HL-60 (cell line): Measurements from ENCODE around the gene TMEM132D.
"Not testable (repeated sequence)": the region's sequence is repeated elsewhere in the genome, so short reads cannot be mapped to it uniquely, and the experiment has no call there.

ENCODE experiments used
- DNase-seq, 2 experiments: peaks; one replicate each; pipeline ENCODE4 v3.0.0-alpha.2; 2010 to 2020; ENCODE audit warnings: low read depth in 1 of 2, low spot score in 1 of 2
- H3K27ac ChIP-seq: fragments of 250-450 bp; sonication (Bioruptor Pico); replicated peaks from 2 replicates; pipeline ENCODE4 v1.5.1; 2020; ENCODE audit warnings: mild to moderate bottlenecking, moderate library complexity
- H3K27me3 ChIP-seq: fragments of 250-450 bp; sonication (Bioruptor Pico); 2 replicates; pipeline ENCODE4 v1.5.1; 2021; ENCODE audit warnings: mild to moderate bottlenecking, moderate library complexity; ENCODE audit not compliant: insufficient read depth, poor library complexity, severe bottlenecking
- H3K4me3 ChIP-seq: replicated peaks from 2 replicates; pipeline ENCODE4 v1.5.1; 2011; ENCODE audit warnings: mild to moderate bottlenecking, control low read depth, low read length; ENCODE audit not compliant: insufficient read depth
- GABPA ChIP-seq: IDR thresholded peaks from 2 replicates; pipeline ENCODE4 v1.6.1; 2012; ENCODE audit warnings: low read depth
- POLR2AphosphoS5 ChIP-seq: IDR thresholded peaks from 2 replicates; pipeline ENCODE4 v1.6.1; 2012; ENCODE audit warnings: low read depth
- SPI1 ChIP-seq: IDR thresholded peaks from 2 replicates; pipeline ENCODE4 v1.6.1; 2012; ENCODE audit warnings: low read depth, mild to moderate bottlenecking, borderline replicate concordance
- TF ChIP-seq, protein P1 (sequence below): IDR thresholded peaks from one replicate; pipeline ENCODE4 v1.5.1; 2011; ENCODE audit warnings: low read length, control low read depth, inconsistent platforms; ENCODE audit not compliant: insufficient read depth
- TF ChIP-seq, protein P2 (sequence below): IDR thresholded peaks from 2 replicates; pipeline ENCODE4 v1.6.1; 2012; ENCODE audit warnings: low read depth; ENCODE audit not compliant: insufficient replicate concordance

Gene TMEM132D

DNA sequence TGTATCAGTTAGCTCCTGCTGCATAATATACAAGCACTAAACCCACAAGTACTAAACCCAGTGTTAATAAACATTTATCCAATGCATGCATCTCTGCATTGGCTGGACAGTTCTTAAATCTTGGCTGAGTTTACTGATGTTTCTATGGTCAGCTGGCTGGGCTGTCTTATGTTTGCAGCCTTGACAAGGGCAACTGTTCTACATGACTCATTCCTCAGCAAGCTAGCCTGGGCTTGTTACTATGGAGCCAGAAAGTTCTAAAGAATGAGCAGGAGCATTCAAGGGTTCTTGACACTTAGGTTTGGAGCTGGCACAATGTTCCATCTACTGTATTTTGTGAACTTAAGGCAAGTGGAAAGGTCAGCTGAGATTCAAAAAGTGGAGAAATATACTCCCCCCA, 851.5 kb downstream of the TMEM132D start:
- no peak for TF ChIP-seq POLR2AphosphoS5
- no peak for DNase-seq
- no peak overlapping the region for H3K4me3 ChIP-seq
- H3K27me3 ChIP-seq, result no peaks in the 10 kb centered on the region
- no peak overlapping the region for H3K27ac ChIP-seq

DNA sequence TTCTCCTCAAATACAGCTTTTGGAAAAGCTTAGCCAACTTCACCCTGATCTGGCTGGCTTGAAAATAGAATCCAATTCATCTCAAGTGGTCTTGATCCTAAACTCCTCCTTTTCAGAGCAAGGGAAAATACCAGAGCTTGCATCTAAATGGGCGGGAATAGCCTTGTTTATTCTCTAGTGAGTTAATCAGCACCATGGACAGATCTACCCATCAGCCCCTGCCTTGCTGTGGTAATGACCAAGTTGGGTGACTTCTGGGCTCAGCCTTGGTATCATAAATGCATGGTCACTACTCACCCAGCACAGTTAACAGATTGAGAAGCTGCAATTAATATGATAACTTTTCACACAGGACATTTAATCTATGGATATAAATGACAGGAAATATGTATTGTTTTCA, 853.9 kb downstream of the TMEM132D start:
- TF ChIP-seq SPI1 (no peak), GABPA (no peak), POLR2AphosphoS5 (no peak)
- TF ChIP-seq, protein P1, sequence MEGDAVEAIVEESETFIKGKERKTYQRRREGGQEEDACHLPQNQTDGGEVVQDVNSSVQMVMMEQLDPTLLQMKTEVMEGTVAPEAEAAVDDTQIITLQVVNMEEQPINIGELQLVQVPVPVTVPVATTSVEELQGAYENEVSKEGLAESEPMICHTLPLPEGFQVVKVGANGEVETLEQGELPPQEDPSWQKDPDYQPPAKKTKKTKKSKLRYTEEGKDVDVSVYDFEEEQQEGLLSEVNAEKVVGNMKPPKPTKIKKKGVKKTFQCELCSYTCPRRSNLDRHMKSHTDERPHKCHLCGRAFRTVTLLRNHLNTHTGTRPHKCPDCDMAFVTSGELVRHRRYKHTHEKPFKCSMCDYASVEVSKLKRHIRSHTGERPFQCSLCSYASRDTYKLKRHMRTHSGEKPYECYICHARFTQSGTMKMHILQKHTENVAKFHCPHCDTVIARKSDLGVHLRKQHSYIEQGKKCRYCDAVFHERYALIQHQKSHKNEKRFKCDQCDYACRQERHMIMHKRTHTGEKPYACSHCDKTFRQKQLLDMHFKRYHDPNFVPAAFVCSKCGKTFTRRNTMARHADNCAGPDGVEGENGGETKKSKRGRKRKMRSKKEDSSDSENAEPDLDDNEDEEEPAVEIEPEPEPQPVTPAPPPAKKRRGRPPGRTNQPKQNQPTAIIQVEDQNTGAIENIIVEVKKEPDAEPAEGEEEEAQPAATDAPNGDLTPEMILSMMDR, result no peak
- TF ChIP-seq, protein P2, sequence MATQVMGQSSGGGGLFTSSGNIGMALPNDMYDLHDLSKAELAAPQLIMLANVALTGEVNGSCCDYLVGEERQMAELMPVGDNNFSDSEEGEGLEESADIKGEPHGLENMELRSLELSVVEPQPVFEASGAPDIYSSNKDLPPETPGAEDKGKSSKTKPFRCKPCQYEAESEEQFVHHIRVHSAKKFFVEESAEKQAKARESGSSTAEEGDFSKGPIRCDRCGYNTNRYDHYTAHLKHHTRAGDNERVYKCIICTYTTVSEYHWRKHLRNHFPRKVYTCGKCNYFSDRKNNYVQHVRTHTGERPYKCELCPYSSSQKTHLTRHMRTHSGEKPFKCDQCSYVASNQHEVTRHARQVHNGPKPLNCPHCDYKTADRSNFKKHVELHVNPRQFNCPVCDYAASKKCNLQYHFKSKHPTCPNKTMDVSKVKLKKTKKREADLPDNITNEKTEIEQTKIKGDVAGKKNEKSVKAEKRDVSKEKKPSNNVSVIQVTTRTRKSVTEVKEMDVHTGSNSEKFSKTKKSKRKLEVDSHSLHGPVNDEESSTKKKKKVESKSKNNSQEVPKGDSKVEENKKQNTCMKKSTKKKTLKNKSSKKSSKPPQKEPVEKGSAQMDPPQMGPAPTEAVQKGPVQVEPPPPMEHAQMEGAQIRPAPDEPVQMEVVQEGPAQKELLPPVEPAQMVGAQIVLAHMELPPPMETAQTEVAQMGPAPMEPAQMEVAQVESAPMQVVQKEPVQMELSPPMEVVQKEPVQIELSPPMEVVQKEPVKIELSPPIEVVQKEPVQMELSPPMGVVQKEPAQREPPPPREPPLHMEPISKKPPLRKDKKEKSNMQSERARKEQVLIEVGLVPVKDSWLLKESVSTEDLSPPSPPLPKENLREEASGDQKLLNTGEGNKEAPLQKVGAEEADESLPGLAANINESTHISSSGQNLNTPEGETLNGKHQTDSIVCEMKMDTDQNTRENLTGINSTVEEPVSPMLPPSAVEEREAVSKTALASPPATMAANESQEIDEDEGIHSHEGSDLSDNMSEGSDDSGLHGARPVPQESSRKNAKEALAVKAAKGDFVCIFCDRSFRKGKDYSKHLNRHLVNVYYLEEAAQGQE, result peak; percentile 96
- peak in 1 of 2 experiments; percentile 12 for DNase-seq
- H3K27me3 ChIP-seq, result no peaks in the 10 kb centered on the region
- no peak overlapping the region for H3K4me3 ChIP-seq
- no peak overlapping the region for H3K27ac ChIP-seq

DNA sequence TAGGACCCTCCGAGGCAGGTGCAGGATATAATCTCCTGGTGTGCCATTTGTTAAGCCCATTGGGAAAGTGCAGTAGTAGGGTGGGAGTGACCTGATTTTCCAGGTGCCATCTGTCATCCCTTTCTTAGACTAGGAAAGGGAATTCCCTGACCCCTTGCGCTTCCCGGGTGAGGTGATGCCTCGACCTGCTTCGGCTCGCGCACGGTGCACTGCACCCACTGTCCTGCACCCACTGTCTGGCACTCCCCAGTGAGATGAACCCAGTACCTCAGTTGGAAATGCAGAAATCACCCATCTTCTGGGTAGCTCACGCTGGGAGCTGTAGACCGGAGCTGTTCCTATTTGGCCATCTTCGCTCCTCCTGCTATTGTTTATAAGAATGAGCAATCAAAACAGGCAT, 860.5 kb downstream of the TMEM132D start:
- not testable (repeated sequence) for DNase-seq, H3K4me3 ChIP-seq, H3K27me3 ChIP-seq, H3K27ac ChIP-seq

DNA sequence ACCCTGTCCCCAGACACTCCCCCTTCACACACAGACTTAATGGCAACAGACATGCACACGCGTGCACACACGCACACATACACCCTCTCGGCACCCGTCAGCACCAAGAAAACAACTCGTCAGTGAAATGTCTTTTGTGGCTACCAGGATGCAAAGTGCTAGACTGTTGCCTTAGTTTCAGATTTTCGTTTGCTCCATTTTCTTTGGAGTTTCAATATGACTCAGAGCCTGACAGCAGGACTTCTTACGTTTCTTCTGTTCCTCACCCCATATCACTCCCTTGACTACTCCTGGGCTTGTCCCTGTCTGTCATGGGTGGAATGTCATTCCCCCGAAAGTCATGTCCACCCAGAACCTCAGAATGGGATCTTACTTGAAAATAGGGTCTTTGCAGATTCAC, 867.7 kb downstream of the TMEM132D start:
- H3K4me3 ChIP-seq, result no peak overlapping the region
- TF ChIP-seq, protein P2, result no peak
- TF ChIP-seq SPI1 (no peak), POLR2AphosphoS5 (no peak), GABPA (no peak)
- TF ChIP-seq, protein P1, result no peak

DNA sequence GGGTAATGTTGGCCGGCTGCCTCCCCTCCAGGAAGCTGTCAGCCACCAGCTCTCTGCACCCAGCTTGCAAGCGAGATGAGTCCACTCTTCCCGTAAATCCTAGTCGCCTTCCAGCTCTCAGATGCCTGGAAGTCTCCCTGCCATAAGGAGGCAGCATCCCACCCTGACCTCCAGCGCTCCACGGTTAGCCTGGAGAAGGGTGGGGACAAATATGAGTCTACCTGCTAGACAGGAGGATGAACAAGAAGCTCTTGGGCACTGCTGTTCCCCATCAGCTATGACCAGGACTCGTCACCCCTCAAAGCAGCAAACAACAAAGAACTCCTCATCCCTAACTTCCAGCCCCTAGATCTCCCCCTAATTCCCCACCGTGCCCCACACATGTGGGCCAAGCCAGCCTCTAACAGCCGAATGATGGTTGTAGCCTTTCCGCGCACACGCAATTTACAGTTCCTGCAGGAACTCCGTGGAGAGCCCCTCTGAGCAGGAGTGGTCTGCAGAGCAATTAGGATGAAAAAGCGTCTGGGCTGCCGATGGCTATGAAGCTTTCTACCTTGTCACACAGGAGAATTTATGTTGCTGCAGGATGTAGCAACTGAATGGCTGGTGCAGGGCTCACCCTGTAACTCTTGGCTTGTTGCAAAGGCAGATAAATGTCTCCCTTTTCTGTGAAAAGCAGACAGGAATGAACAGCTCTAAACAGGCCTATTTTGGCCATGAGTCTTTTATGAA, 869.1 kb downstream of the TMEM132D start:
- H3K27ac ChIP-seq, result no peak overlapping the region
- TF ChIP-seq, protein P1, result no peak
- TF ChIP-seq GABPA, result no peak
- TF ChIP-seq, protein P2, result no peak
- no peak for TF ChIP-seq SPI1
- no peak for TF ChIP-seq POLR2AphosphoS5
- DNase-seq, result no peak

More for the DNA sequence above, 867.7 kb downstream of the TMEM132D start:
- Histone ChIP-seq H3K27me3 (no peaks in the 10 kb centered on the region), H3K27ac (no peak overlapping the region)
- no peak for DNase-seq

More for the DNA sequence above, 869.1 kb downstream of the TMEM132D start:
- Histone ChIP-seq H3K27me3 (no peaks in the 10 kb centered on the region), H3K4me3 (no peak overlapping the region)
